GM12878 (cell line): ENCODE results near the gene SMARCA4. TPM values are rescaled to one million over a fixed set of nuclear protein-coding genes. Genes with fewer than 3 reads are reported as not detected.

Source experiments
- ATAC-seq: fragments of 200-7000 bp; cut with Tn5 transposase; 3 replicates; pipeline ENCODE4 v1.9.1; 2020; ENCODE audit warnings: mild to moderate bottlenecking, moderate library complexity
- Bru-seq: library from RNA; stranded (reverse); fragments of 400-500 nt; gene quantifications from one replicate; lab custom pipeline; 2021; lab: Mats Ljungman, UMichigan
- BruChase-seq, 2 experiments: library from RNA; stranded (reverse); fragments of 400-500 nt; gene quantifications; one replicate each; lab custom pipeline; 2021; lab: Mats Ljungman, UMichigan
- BruUV-seq: library from RNA; stranded (reverse); fragments of 400-500 nt; replicated peaks from 2 replicates; lab custom pipeline; 2021; lab: Mats Ljungman, UMichigan
- CTCF ChIA-PET: fragments of 300-600 bp; sonication (Branson Sonifier 250); formaldehyde crosslinking; extraction: SDS; loops from one replicate; lab custom pipeline; 2021; ENCODE audit warnings: inconsistent platforms; lab: Yijun Ruan, JAX
- POLR2A ChIA-PET: fragments of 350-600 bp; formaldehyde crosslinking; extraction: SDS; loops from one replicate; lab custom pipeline; 2021; ENCODE audit warnings: inconsistent platforms; lab: Charles Lee
- RAD21 ChIA-PET: fragments of 300-600 bp; sonication (Branson Sonifier 250); formaldehyde crosslinking; loops from one replicate; lab custom pipeline; 2023; ENCODE audit warnings: antibody characterized with exemption; ENCODE audit not compliant: unreplicated experiment; lab: Charles Lee
- SMC1A ChIA-PET: fragments of 300-600 bp; sonication (Branson Sonifier 250); formaldehyde crosslinking; loops from one replicate; lab custom pipeline; 2023; ENCODE audit not compliant: unreplicated experiment, uncharacterized antibody; lab: Charles Lee
- DNase-seq: peaks from one replicate; pipeline ENCODE4 v3.0.0-alpha.2; 2011; ENCODE audit warnings: low read depth, low spot score
- FAIRE-seq: peaks from 3 replicates; lab custom pipeline; 2011; peaks lifted over from hg19 to GRCh38; lab: Jason Lieb, UNC
- H2AFZ ChIP-seq: 2 replicates; pipeline ENCODE4 v1.6.0; 2011; ENCODE audit warnings: low read depth, low read length, control low read depth; ENCODE audit not compliant: control insufficient read depth
- H3K27ac ChIP-seq: 2 replicates; pipeline ENCODE4 v1.5.1; 2011; ENCODE audit warnings: control low read depth; ENCODE audit not compliant: control insufficient read depth, insufficient read depth
- H3K27me3 ChIP-seq, 2 experiments: replicated peaks in 1 of 2; 2 replicates each; pipeline versions ENCODE4 v1.6.0 to v1.6.1; 2011; ENCODE audit warnings: low read length in 1 of 2; ENCODE audit not compliant: control insufficient read depth in 2 of 2, insufficient read depth in 2 of 2
- H3K36me3 ChIP-seq, 2 experiments: 2 replicates each; pipeline ENCODE4 v1.5.1; 2011; ENCODE audit warnings: low read length in 1 of 2; ENCODE audit not compliant: control insufficient read depth in 2 of 2, insufficient read depth in 2 of 2
- H3K4me1 ChIP-seq: 2 replicates; pipeline ENCODE4 v1.6.1; 2011; ENCODE audit warnings: mild to moderate bottlenecking, low read length, moderate library complexity, mixed read lengths; ENCODE audit not compliant: control insufficient read depth, insufficient read depth
- H3K4me2 ChIP-seq: 2 replicates; pipeline ENCODE4 v1.6.0; 2011; ENCODE audit warnings: control low read depth; ENCODE audit not compliant: control insufficient read depth, insufficient read depth
- H3K4me3 ChIP-seq: fragments of 200-600 bp; sonication (generic); 2 replicates; pipeline ENCODE4 v1.5.1; 2016
- H3K79me2 ChIP-seq: 2 replicates; pipeline ENCODE4 v1.6.0; 2011; ENCODE audit warnings: low read length; ENCODE audit not compliant: control insufficient read depth, insufficient read depth
- H3K9ac ChIP-seq: 2 replicates; pipeline ENCODE4 v1.8.0; 2011; ENCODE audit warnings: low read length, control low read depth, mixed read lengths; ENCODE audit not compliant: control insufficient read depth, insufficient read depth
- H3K9me3 ChIP-seq: replicated peaks from 3 replicates; pipeline ENCODE4 v1.5.1; 2011; ENCODE audit warnings: mild to moderate bottlenecking, low read length; ENCODE audit not compliant: control insufficient read depth, insufficient read depth
- H4K20me1 ChIP-seq: 2 replicates; pipeline ENCODE4 v1.6.0; 2011; ENCODE audit not compliant: control insufficient read depth, insufficient read depth
- ATF3 ChIP-seq: IDR thresholded peaks from 2 replicates; pipeline ENCODE4 v1.6.1; 2011; ENCODE audit warnings: low read depth, mild to moderate bottlenecking, low read length, moderate library complexity, borderline replicate concordance; ENCODE audit errors: extremely low read depth
- BCL11A ChIP-seq: IDR thresholded peaks from 2 replicates; pipeline ENCODE4 v1.6.1; 2011; ENCODE audit warnings: low read depth, low read length
- BHLHE40 ChIP-seq, 2 experiments: fragments of 450-650 bp in 1 of 2; IDR thresholded peaks; 2 replicates each; pipeline ENCODE4 v1.6.1; 2011 to 2017; ENCODE audit warnings: low read depth in 2 of 2, borderline replicate concordance in 1 of 2, improper control_type of control experiment in 1 of 2, low read length in 1 of 2, mild to moderate bottlenecking in 1 of 2
- CHD2 ChIP-seq: IDR thresholded peaks from 2 replicates; pipeline ENCODE4 v1.6.1; 2011; ENCODE audit warnings: low read depth, low read length, improper control_type of control experiment, borderline replicate concordance
- EZH2 ChIP-seq: IDR thresholded peaks from 2 replicates; pipeline ENCODE4 v1.6.1; 2012; ENCODE audit warnings: low read depth, mild to moderate bottlenecking, control low read depth, inconsistent platforms, low read length, borderline replicate concordance; ENCODE audit not compliant: control insufficient read depth
- HCFC1 ChIP-seq: fragments of 150-350 bp; IDR thresholded peaks from 2 replicates; pipeline ENCODE4 v1.6.1; 2014; ENCODE audit warnings: low read length
- IKZF1 ChIP-seq: fragments of 450-650 bp; conservative IDR thresholded peaks from 2 replicates; pipeline ENCODE4 v1.6.1; 2017; ENCODE audit warnings: antibody characterized with exemption, mild to moderate bottlenecking
- IKZF2 ChIP-seq, 2 experiments: fragments of 450-650 bp; IDR thresholded peaks; 2 replicates each; pipeline ENCODE4 v1.6.1; 2017; ENCODE audit warnings: mild to moderate bottlenecking in 2 of 2, moderate library complexity in 2 of 2
- NR2C2 ChIP-seq: IDR thresholded peaks from 2 replicates; pipeline ENCODE4 v1.6.1; 2011; ENCODE audit warnings: borderline replicate concordance, low read depth; ENCODE audit not compliant: control insufficient read depth, insufficient read length
- PAX5 ChIP-seq: IDR thresholded peaks from 2 replicates; pipeline ENCODE4 v1.6.1; 2011; ENCODE audit warnings: low read depth, low read length, borderline replicate concordance
- POLR2A ChIP-seq: IDR thresholded peaks from 2 replicates; pipeline ENCODE4 v1.6.1; 2011; ENCODE audit warnings: low read depth, mild to moderate bottlenecking, low read length
- SMAD5 ChIP-seq: IDR thresholded peaks from 2 replicates; pipeline ENCODE4 v1.6.1; 2016; ENCODE audit warnings: antibody characterized with exemption, low read depth
- SPI1 ChIP-seq: IDR thresholded peaks from 2 replicates; pipeline ENCODE4 v1.6.1; 2011; ENCODE audit warnings: low read depth, mild to moderate bottlenecking, low read length, moderate library complexity, borderline replicate concordance; ENCODE audit not compliant: insufficient read depth
- TCF12 ChIP-seq: IDR thresholded peaks from 2 replicates; pipeline ENCODE4 v1.6.1; 2011; ENCODE audit warnings: low read depth, mild to moderate bottlenecking, low read length
- YY1 ChIP-seq: IDR thresholded peaks from 2 replicates; pipeline ENCODE4 v1.6.1; 2011; ENCODE audit warnings: low read depth, mild to moderate bottlenecking, low read length
- WGBS: methylation state at CpG from one replicate; pipeline ENCODE4 v1.1.6; 2016; ENCODE audit warnings: low lambda C conversion rate; ENCODE audit not compliant: insufficient replicate concordance, insufficient coverage; ENCODE audit errors: missing lambda C conversion rate; 5-methylcytosine and 5-hydroxymethylcytosine counted together
- in situ Hi-C: fragments of 300-500 bp; cut with MboI; formaldehyde crosslinking; loops from 9 replicates; pipeline ENCODE4 v1.14.3; 2018; ENCODE audit warnings: mixed read lengths
- intact Hi-C: fragments of 100-400 bp; cut with micrococcal nuclease; formaldehyde crosslinking; loops from one replicate; pipeline ENCODE4 v1.14.2; 2022; ENCODE audit not compliant: unreplicated experiment
- long read RNA-seq, 2 experiments: library from polyadenylated mRNA; unstranded; transcript quantifications; one replicate each; pipeline ENCODE4 v2.0.0, GENCODE V29; 2019 to 2020
- polyA minus RNA-seq, 3 experiments: library from RNA; depleted of rRNA, polyadenylated mRNA; stranded (reverse); fragments of >200 nt; gene quantifications; 2 replicates each; pipeline ENCODE4 v1.2.3, GENCODE V29; 2011
- polyA plus RNA-seq, 11 experiments: library from polyadenylated mRNA; depleted of rRNA in 4 of 11; unstranded in 6 of 11; stranded (reverse) in 5 of 11; fragments of >200 nt; fragmentation: Nextera tagmentation in 4 of 11; fragmentation: Illumina TruSeq in 1 of 11; extraction: Ambion mirVana in 4 of 11; extraction: Trizol in 1 of 11; gene quantifications; 1 replicate in 1 of 11; 2 replicates in 10 of 11; pipeline versions ENCODE4 v1.2.1 to v1.2.3, GENCODE V29; 2011 to 2016; ENCODE audit warnings: inconsistent platforms in 2 of 11, missing spikeins in 2 of 11, low read depth in 1 of 11
- total RNA-seq, 4 experiments: library from RNA; depleted of rRNA in 3 of 4; stranded (reverse); fragments of >200 nt in 3 of 4; fragmentation: Illumina TruSeq in 1 of 4; extraction: Trizol in 1 of 4; gene quantifications; 2 replicates each; pipeline versions ENCODE4 v1.2.1 to v1.2.3, GENCODE V29; 2013 to 2021
- TF ChIP-seq, protein P1 (sequence below): IDR thresholded peaks from 2 replicates; pipeline ENCODE4 v1.6.1; 2011; ENCODE audit warnings: borderline replicate concordance, low read depth, mild to moderate bottlenecking, moderate library complexity, low read length; ENCODE audit not compliant: insufficient read depth, poor library complexity, severe bottlenecking

The SMARCA4 gene
- 250 and 253 TPM in 2 replicates for total RNA-seq (2013; cell fraction: nucleolus; rRNA removed)
- total RNA-seq (2014; rRNA removed) (82.0 and 85.3 TPM in 2 replicates), total RNA-seq (2014; rRNA removed; fragmentation: Illumina TruSeq; extraction: Trizol) (39.2 and 44.7 TPM in 2 replicates), total RNA-seq (2021) (153 and 175 TPM in 2 replicates), polyA plus RNA-seq (2011; rRNA removed) (25.2 and 32.1 TPM in 2 replicates), polyA plus RNA-seq (2014; fragmentation: Illumina TruSeq; extraction: Trizol) (34.9 and 63.5 TPM in 2 replicates), polyA plus RNA-seq (2014; fragmentation: Nextera tagmentation; extraction: Ambion mirVana) (10 to 100 TPM; 22.4 to 43.8 TPM), polyA plus RNA-seq (2014; rRNA removed) (51.2 and 76.8 TPM in 2 replicates), polyA plus RNA-seq (2016; fragmentation: Nextera tagmentation; extraction: Ambion mirVana) (100 to 1,000 TPM in 1 of 2 experiments, 10 to 100 TPM in 1; 88.6 to 102 TPM), polyA minus RNA-seq (2011; rRNA and poly(A)+ RNA removed) (106 and 126 TPM in 2 replicates), Bru-seq, nascent RNA (percentile 70 among the genes with signal in this experiment), BruChase-seq, experiment 1, labeled RNA remaining after a 6-hour chase (percentile 83 among the genes with signal in this experiment), BruChase-seq, experiment 2, labeled RNA remaining after a 2-hour chase (percentile 75 among the genes with signal in this experiment)
- polyA plus RNA-seq (2011; ENCODE audit: low read depth), result 38.9 TPM
- 55.8 and 68.4 TPM in 2 replicates for polyA plus RNA-seq (2011; cell fraction: cytosol; rRNA removed)
- polyA plus RNA-seq (2011; cell fraction: nucleus; rRNA removed), result 96.7 and 156 TPM in 2 replicates
- polyA plus RNA-seq (2012), result 82.5 and 85.4 TPM in 2 replicates
- 70.4 and 77.0 TPM in 2 replicates for polyA minus RNA-seq (2011; cell fraction: cytosol; rRNA and poly(A)+ RNA removed)
- 49.4 and 101 TPM in 2 replicates for polyA minus RNA-seq (2011; cell fraction: nucleus; rRNA and poly(A)+ RNA removed)
- long read RNA-seq, experiment 1, full-length matches to known transcripts, result 2 of 41 reads
- long read RNA-seq, experiment 1, partial matches to known transcripts, result 36 of 41 reads
- long read RNA-seq, experiment 1, other reads (novel, unspliced or antisense), result 3 of 41 reads
- long read RNA-seq, experiment 2, partial matches to known transcripts, result 49 of 63 reads
- long read RNA-seq, experiment 2, other reads (novel, unspliced or antisense), result 10 of 63 reads

GRCh38 chr19:10960314-10961072, at the start of gene SMARCA4:
Gene SMARCA4 (plus strand): TSS chr19:10961030. CDS start chr19:10984152, 23,122 bp downstream.
- peak within 1 kb of the TSS; percentile 83 for H3K9ac ChIP-seq
- peak within 1 kb of the TSS; percentile 85 for H3K4me2 ChIP-seq
- CTCF ChIA-PET, result interaction anchor here (0.6 to 3.6 kb wide), 3 partner anchors 10 to 19 kb away, joined by 3 to 17 read pairs (median 3); no protein-coding TSS in a partner anchor
- H3K27ac ChIP-seq, result peak within 1 kb of the TSS; percentile 77
- no peak for FAIRE-seq
- no peaks in the 10 kb centered on the region for H3K27me3 ChIP-seq
- RAD21 ChIA-PET, result interaction anchor here (0.9 to 2.4 kb wide), 5 partner anchors 11 to 245 kb away, joined by 3 to 19 read pairs (median 3); no protein-coding TSS in a partner anchor
- POLR2A ChIA-PET, result interaction anchor here (0.5 to 2.6 kb wide), 11 partner anchors 8 to 257 kb away, joined by 3 to 10 read pairs (median 3); no protein-coding TSS in a partner anchor
- H4K20me1 ChIP-seq, result peaks cover 4% of the 10 kb centered on the region; the same call in 1 of the 2 replicates
- SMC1A ChIA-PET, result interaction anchor here (1.0 to 4.8 kb wide), 2 partner anchors 9 to 18 kb away, joined by 3 to 18 read pairs; no protein-coding TSS in a partner anchor
- TSS peak; percentile 99 for BruUV-seq
- H3K4me3 ChIP-seq, result peak within 1 kb of the TSS; percentile 98
- peaks cover 17% of the 10 kb centered on the region; the same call in 1 of the 2 replicates for H3K4me1 ChIP-seq
- DNase-seq, result peak; percentile 83
- under 1% methylated on average over 70 of the region's 100 CpGs for WGBS
- ATAC-seq, result peak; percentile 77
- H3K79me2 ChIP-seq, result peaks cover 53% of the 10 kb centered on the region
- H3K9me3 ChIP-seq, result no peaks in the 10 kb centered on the region
- intact Hi-C loops, result loop anchor here (5.0 kb wide), 1 partner anchor 243 kb away; the partner anchor contains the start of gene DNM2
- H2AFZ ChIP-seq, result peak within 1 kb of the TSS; percentile 83
- in situ Hi-C loops, result no loop called here
- H3K36me3 ChIP-seq, result no peaks in the 10 kb centered on the region
- peak; percentile 36; the same call in 1 of the 2 replicates for TF ChIP-seq TCF12
- TF ChIP-seq ATF3, result peak; percentile 42; the same call in 1 of the 2 replicates
- TF ChIP-seq IKZF2 (IDR thresholded peaks at IDR 0.05), result peak in 1 of 2 experiments; percentile 18; a peak in 1 of 4 replicates
- TF ChIP-seq IKZF1, result peak; percentile 100
- TF ChIP-seq, protein P1, sequence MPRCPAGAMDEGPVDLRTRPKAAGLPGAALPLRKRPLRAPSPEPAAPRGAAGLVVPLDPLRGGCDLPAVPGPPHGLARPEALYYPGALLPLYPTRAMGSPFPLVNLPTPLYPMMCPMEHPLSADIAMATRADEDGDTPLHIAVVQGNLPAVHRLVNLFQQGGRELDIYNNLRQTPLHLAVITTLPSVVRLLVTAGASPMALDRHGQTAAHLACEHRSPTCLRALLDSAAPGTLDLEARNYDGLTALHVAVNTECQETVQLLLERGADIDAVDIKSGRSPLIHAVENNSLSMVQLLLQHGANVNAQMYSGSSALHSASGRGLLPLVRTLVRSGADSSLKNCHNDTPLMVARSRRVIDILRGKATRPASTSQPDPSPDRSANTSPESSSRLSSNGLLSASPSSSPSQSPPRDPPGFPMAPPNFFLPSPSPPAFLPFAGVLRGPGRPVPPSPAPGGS, result no peak
- TF ChIP-seq EZH2, result no peak
- TF ChIP-seq YY1, result peak; percentile 16; the same call in 1 of the 2 replicates
- TF ChIP-seq BHLHE40 (IDR thresholded peaks at IDR 0.05; ENCODE audit: borderline replicate concordance in 1 of 2, low read depth in 2 of 2, low read length in 1 of 2), result peak; percentile 71 to 94
- no peak for TF ChIP-seq BCL11A
- no peak for TF ChIP-seq NR2C2
- TF ChIP-seq CHD2, result 0 out of 2 replicates have a peak, but pooled peaks have one; percentile 53
- TF ChIP-seq POLR2A, result peak; percentile 97
- TF ChIP-seq SPI1, result peak; percentile 15; the same call in 1 of the 2 replicates
- peak; percentile 42; the same call in 1 of the 2 replicates for TF ChIP-seq HCFC1
- TF ChIP-seq SMAD5, result peak; percentile 54; the same call in 1 of the 2 replicates
- peak; percentile 17; the same call in 1 of the 2 replicates for TF ChIP-seq PAX5
